Stimulated activated CD4-positive, alpha-beta T cell treated with anti-CD3 and anti-CD28 coated beads, Interleukin-15, amount 100 ng/mL, for 24 hours (primary cell): ENCODE measurements around the gene OPCML.
A peak's percentile ranks its signal among the peaks of the same experiment; 100 is the strongest.

Source experiments
- DNase-seq: peaks from one replicate; pipeline ENCODE4 v3.0.0-alpha.2; 2020

OPCML gene

GRCh38 chr11:132448334-132448995 lies 1083.8 kb downstream of the OPCML start:
- DNase-seq, result no peak

- DNase-seq, result no peak
Observed at GRCh38 chr11:132447761-132448160, 1084.5 kb downstream of the OPCML start.

DNA sequence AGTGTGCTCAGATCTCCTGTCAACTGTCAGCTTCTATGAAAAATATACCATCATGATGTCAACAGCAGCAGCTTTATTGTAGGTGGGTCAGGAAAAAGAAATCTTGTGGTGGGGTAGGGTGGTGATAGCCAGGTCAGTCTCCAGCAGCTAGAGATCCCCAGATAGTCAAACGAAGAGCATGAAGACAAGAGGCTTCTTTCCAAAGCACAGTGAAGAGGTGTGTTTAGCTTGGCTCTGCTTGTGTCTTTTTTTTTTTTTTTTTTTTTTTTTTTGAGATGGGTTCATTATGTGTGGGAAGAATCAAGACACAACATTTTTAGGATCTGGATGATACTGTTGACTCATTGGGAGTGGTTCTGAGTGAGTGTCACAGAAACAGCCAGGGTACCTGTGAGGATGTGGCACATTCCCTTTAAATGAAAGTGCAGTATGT lies 1086.4 kb downstream of the OPCML start:
- DNase-seq, result no peak

GRCh38 chr11:132444911-132445310 lies 1087.4 kb downstream of the OPCML start:
- no peak for DNase-seq

GRCh38 chr11:132439711-132440255 lies 1092.5 kb downstream of the OPCML start:
- DNase-seq, result no peak

- DNase-seq, result no peak
Observed at GRCh38 chr11:132438418-132438817, 1093.9 kb downstream of the OPCML start.

GRCh38 chr11:132430429-132431062 lies 1101.8 kb downstream of the OPCML start:
- no peak for DNase-seq

DNA sequence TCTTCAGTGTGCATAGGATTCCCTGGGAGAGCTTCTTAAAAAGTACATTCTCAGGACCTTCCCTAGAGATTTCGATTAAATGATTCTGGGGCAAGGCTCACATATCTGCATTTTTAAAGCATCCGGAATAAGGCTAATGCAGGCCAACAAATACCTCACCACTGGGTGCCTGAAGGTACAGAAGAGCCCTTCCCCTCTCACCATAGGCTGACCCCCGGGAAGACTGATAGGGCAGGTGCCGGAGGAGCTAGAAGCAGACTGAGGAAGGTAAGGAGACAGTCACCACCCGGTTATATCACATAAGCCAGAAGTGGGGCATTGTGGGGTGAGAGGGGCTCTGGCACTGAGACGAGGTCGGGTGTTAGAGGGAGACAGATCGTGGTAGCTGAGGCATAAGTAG lies 1102.6 kb downstream of the OPCML start:
- DNase-seq, result no peak

DNA sequence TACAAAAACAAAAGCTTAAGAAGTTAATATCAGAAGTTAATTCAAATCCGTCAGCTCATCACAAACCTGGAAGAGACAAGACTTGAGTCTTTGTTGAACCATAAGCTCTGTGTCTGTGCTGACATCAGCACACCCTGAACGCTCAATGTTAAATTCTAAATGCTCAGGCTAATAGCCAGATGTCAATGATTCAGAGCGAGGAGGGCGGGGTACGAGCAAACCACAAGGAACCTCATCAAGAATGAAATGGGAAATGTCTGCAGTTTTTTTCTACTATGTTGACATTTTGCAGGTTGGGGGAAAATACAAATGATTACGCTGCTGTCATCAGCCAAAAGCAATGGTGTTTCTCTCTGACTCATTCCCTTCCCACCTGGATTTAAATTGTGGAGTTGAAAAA lies 1104.7 kb downstream of the OPCML start:
- DNase-seq, result no peak

DNA sequence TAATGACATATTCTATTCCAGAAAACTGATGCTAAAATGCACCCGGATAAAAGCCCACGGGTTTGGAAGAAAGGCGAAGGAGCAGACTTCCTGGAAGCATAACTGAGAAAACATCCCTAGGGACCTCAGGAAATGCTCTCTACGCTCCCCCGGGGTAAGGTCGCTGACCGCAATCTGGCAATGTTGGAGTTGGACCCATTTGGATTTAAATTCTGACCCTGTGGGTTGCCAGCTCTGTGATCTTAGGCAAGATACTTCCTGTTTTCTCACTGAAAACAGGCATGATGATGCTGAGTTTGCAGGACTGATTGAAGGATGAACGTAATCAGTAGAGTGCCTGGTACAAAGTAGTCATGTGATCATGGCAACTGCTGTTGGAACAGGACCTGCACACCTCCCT lies 1107.9 kb downstream of the OPCML start:
- no peak for DNase-seq

DNA sequence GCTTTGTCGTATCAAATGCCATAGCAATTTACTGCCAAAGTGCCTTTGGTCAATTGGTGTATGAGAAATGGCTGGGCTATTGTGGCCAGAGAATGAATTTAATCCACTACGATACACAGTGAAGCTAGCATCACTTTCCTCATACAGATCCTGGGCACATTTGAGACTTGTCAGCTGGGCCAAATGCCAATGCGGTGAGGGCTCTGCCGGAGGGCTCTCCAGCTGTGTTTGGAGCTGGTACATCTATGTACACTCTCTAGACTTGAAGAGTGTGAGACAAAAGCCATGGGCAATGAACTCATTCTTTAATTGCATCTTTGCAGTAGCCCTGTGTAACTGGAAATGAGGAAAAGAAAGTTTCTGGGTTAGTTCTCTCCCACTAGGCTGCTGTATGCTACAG lies 1109.0 kb downstream of the OPCML start:
- DNase-seq, result no peak

- DNase-seq, result no peak
Observed at GRCh38 chr11:132422722-132423121, 1109.6 kb downstream of the OPCML start.

- DNase-seq, result no peak
Observed at GRCh38 chr11:132421555-132421954, 1110.7 kb downstream of the OPCML start.

GRCh38 chr11:132414451-132414850 lies 1117.8 kb downstream of the OPCML start:
- no peak for DNase-seq

DNA sequence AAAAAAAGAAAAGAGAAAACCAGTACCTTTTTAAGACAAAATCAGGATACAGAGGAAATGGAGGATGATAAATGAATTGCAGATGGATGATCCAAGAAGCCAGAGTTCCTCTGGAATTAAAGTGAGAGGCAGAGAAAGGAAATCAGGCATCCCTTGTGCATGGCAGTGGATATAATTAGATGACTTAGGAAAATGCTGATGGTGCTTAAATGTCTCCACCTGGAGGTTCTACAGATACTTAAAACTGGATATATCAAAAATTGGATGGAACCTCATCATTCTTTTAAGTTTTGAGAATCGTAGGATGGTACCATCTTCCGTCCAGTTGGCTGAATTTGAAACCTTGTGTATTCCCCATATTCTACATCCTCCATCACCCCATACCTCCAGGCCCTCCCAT lies 1121.9 kb downstream of the OPCML start:
- no peak for DNase-seq

DNA sequence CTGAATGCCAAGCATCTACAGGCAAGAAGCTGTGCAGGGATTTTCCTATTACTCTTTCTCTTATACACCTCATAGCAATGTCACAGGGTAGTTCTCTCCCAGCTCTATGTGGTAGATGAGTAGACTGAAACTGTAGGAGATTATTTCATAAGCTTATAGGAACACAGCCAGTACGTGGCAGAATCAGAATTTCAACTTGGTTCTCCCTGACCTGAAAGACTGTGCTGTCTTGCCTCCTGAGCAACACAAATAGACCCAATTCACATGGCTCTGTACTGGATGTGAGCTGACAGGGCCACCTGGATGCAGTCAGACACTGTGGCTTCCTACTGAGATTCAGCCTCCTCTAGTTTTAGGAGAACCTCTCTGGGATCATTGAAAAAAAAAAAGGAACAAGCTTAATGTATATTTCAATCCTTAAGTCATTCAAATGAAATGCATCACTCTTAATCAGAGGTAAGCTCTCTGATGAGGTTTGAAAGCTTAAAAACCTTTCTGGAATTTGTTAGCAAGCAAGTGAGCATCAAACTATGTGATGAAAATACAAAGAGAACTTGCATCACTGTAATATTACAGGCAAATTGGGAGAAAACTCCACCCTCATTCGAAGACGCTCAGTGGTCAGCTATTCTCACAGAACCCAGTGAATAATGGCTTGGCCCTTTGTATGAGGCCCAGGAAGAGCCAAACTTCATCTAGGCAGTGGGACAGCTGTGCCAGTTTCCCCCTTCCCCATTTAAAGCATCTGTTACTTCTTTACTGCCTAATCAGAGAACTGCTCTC lies 1122.5 kb downstream of the OPCML start:
- no peak for DNase-seq

DNA sequence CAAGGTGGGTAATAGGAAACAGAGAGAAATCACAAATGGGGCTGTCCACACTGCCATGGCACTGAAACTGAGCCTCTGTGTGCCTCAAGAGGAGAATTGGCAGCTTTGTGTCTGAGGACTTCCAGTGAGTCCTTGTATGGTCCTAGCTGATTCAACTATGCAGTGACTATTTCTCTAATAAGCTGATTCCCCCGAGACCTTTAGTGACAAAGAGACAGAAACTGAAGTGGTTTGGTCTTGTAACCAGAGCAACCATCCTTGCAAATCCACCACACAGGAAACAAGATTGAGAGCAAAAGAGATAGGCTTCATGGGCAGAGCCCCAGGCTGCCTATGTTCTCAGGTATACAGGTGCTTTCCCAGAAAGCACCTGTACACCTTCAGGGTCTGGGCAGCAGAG lies 1123.4 kb downstream of the OPCML start:
- DNase-seq, result no peak

- DNase-seq, result no peak
Observed at GRCh38 chr11:132405728-132406127, 1126.6 kb downstream of the OPCML start.

GRCh38 chr11:132402071-132402684 lies 1130.1 kb downstream of the OPCML start:
- DNase-seq, result peak; percentile 3

DNA sequence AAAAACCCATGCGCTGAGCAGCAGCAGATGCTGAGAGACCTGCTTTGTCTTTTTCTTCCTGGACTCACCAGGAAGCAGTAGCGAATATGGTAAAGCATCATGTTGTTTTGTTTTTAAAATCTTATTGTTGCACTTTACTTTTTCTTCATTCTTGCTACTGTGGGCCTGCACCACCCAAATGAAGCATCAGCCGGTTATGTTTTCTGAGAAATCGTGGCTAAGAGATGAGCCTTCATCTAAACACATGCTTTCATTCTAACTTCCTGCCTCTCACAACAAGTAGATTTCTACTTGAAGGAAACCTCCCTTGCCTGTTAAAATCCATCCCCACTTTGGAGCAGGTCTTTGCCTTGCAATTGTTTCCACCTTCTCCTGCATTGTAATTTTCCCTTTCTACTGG lies 1136.0 kb downstream of the OPCML start:
- no peak for DNase-seq

GRCh38 chr11:132395434-132395833 lies 1136.9 kb downstream of the OPCML start:
- DNase-seq, result no peak

GRCh38 chr11:132379540-132379939 lies 1152.8 kb downstream of the OPCML start:
- DNase-seq, result no peak

GRCh38 chr11:132373405-132374143 lies 1158.7 kb downstream of the OPCML start:
- no peak for DNase-seq
